OCI-LY3 (cell line): ENCODE data around the gene KAZN.

Experiments
- H2AFZ ChIP-seq: fragments of 200-600, 300-600 bp; shearing (Covaris generic); 2 replicates; pipeline ENCODE4 v1.6.0; 2014; ENCODE audit warnings: antibody characterized with exemption, low read depth, low read length
- H3K27ac ChIP-seq: fragments of 200-600, 300-600 bp; sonication (generic); 2 replicates; pipeline ENCODE4 v1.5.1; 2014; ENCODE audit warnings: mild to moderate bottlenecking, low read length, moderate library complexity, mixed read lengths
- H3K27me3 ChIP-seq: fragments of 200-600, 300-600 bp; sonication (generic); 2 replicates; pipeline ENCODE4 v1.6.1; 2014; ENCODE audit warnings: low read depth, low read length, mixed read lengths
- H3K36me3 ChIP-seq: fragments of 200-600, 300-600 bp; sonication (generic); replicated peaks from 2 replicates; pipeline ENCODE3; 2014; ENCODE audit warnings: low read depth, low read length, mixed read lengths
- H3K4me1 ChIP-seq: fragments of 300-600, 200-600 bp; sonication (generic); 2 replicates; pipeline ENCODE4 v1.6.1; 2014; ENCODE audit warnings: low read length, mixed read lengths
- H3K4me2 ChIP-seq: fragments of 200-600, 300-600 bp; sonication (generic); 2 replicates; pipeline ENCODE4 v1.6.1; 2014; ENCODE audit warnings: low read length, mixed read lengths
- H3K4me3 ChIP-seq: fragments of 300-600, 200-600 bp; sonication (generic); 2 replicates; pipeline ENCODE4 v1.5.1; 2014; ENCODE audit warnings: antibody characterized with exemption, mild to moderate bottlenecking, low read length, moderate library complexity
- H3K79me2 ChIP-seq: fragments of 300-600, 200-600 bp; shearing (Covaris generic); 2 replicates; pipeline ENCODE4 v1.6.1; 2014; ENCODE audit warnings: mild to moderate bottlenecking, low read length, mixed read lengths
- H3K9ac ChIP-seq: fragments of 300-600, 200-600 bp; shearing (Covaris generic); 2 replicates; pipeline ENCODE4 v1.6.0; 2014; ENCODE audit warnings: mild to moderate bottlenecking, low read length, moderate library complexity
- H3K9me3 ChIP-seq: fragments of 200-600, 300-600 bp; shearing (Covaris generic); 2 replicates; pipeline ENCODE4 v1.6.1; 2014; ENCODE audit warnings: low read length, mixed read lengths; ENCODE audit not compliant: insufficient read depth
- H4K20me1 ChIP-seq: fragments of 200-600, 300-600 bp; sonication (generic); 2 replicates; pipeline ENCODE4 v1.6.1; 2016; ENCODE audit warnings: low read length, mixed read lengths; ENCODE audit not compliant: insufficient read depth
- CTCF ChIP-seq: fragments of 200-600, 300-600 bp; sonication (generic); IDR thresholded peaks from 2 replicates; pipeline ENCODE4 v1.5.1; 2014; ENCODE audit warnings: antibody characterized with exemption, low read length, low read depth
- EZH2phosphoT487 ChIP-seq: fragments of 200-600 bp; shearing (Covaris generic); IDR thresholded peaks from 2 replicates; pipeline ENCODE4 v1.6.1; 2018; ENCODE audit warnings: antibody characterized with exemption, mixed run types, low read depth

KAZN gene

DNA sequence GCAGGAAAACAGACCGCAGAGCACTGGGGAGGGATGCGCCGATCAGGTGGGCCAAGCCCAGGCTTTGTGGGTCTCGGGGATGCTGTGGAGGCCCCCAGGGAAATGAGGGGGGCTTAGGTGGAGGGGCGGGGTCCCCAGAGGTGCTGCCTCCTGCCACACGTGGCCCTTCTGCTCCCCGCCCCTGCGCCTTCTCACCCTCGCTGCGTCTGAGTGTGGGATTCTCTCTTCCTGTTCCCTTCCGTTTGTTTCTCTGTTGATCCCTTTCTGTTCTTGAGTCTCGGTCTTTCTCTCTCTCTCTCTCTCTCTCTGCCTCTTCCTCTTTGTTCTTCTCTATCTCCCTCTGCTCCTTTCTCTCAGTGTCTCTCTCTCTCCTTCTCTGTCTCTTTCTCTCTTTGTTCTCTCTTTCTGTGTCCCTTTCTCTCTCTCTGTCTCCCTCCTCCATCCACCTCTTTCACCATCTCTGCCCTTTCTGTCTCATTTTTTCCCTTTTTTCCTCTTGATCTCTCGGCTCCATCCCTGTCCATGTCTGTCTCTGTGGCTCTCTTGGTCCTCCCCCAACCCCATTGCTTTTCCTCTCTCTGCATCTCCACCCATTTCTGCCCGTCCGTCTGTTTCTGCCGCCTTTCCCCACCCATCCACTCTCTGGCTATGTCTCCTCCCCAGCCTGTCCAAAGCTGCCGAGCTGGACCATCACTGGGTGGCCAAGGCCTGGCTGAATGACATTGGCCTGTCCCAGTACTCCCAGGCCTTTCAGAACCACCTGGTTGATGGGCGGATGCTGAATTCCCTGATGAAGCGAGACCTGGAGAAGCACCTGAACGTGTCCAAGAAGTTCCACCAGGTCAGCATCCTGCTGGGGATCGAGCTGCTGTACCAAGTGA lies 502.6 kb downstream of the KAZN start:
- no peaks in the 10 kb centered on the region for H3K79me2 ChIP-seq
- H3K27ac ChIP-seq: no peak overlapping the region
- no peak overlapping the region for H3K4me2 ChIP-seq
- H2AFZ ChIP-seq: no peak overlapping the region
- TF ChIP-seq EZH2phosphoT487 (no peak), CTCF (no peak)
- no peaks in the 10 kb centered on the region for H3K9me3 ChIP-seq
- no peaks in the 10 kb centered on the region for H4K20me1 ChIP-seq
- no peaks in the 10 kb centered on the region for H3K36me3 ChIP-seq
- no peak overlapping the region for H3K4me3 ChIP-seq
- no peak overlapping the region for H3K9ac ChIP-seq
- peaks cover under 1% of the 10 kb centered on the region; the same call in 1 of the 2 replicates for H3K4me1 ChIP-seq
- H3K27me3 ChIP-seq: no peaks in the 10 kb centered on the region; the same call in 1 of the 2 replicates

DNA sequence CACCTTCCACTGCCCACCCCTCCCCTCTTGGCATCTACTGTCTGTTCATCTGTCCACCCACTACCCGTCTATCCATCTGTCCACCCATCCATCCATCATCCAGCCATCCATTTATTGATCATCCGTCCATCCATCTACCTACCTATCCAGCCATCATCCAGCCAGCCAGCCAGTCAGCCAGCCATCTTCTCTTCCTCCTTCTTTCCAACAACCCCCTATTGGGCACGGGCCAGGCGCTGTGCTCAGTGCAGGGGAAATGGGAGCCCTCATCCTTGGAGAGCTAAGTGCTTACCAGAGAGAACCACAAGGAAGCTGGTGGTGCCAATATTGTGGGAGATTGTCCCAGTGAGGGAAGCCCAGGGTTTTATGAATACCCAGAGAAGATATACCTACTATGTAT lies 503.3 kb downstream of the KAZN start:
- no peak overlapping the region for H3K9ac ChIP-seq
- H3K4me1 ChIP-seq: no peaks in the 10 kb centered on the region
- no peaks in the 10 kb centered on the region for H3K79me2 ChIP-seq
- H3K4me3 ChIP-seq: no peak overlapping the region
- H3K27ac ChIP-seq: no peak overlapping the region
- no peaks in the 10 kb centered on the region for H4K20me1 ChIP-seq
- no peaks in the 10 kb centered on the region; the same call in 1 of the 2 replicates for H3K27me3 ChIP-seq
- TF ChIP-seq CTCF: no peak
- TF ChIP-seq EZH2phosphoT487: no peak
- H3K9me3 ChIP-seq: no peaks in the 10 kb centered on the region
- H3K4me2 ChIP-seq: no peak overlapping the region
- H3K36me3 ChIP-seq: no peaks in the 10 kb centered on the region
- no peak overlapping the region for H2AFZ ChIP-seq

- no peak overlapping the region for H3K4me3 ChIP-seq
- no peaks in the 10 kb centered on the region for H4K20me1 ChIP-seq
- no peaks in the 10 kb centered on the region for H3K36me3 ChIP-seq
- no peaks in the 10 kb centered on the region for H3K9me3 ChIP-seq
- TF ChIP-seq CTCF: no peak
- no peak for TF ChIP-seq EZH2phosphoT487
- no peaks in the 10 kb centered on the region for H3K79me2 ChIP-seq
- no peaks in the 10 kb centered on the region for H3K4me1 ChIP-seq
- H3K27me3 ChIP-seq: no peaks in the 10 kb centered on the region; the same call in 1 of the 2 replicates
- no peak overlapping the region for H2AFZ ChIP-seq
- no peak overlapping the region for H3K9ac ChIP-seq
- H3K27ac ChIP-seq: no peak overlapping the region
- no peak overlapping the region for H3K4me2 ChIP-seq
These were observed 504.2 kb downstream of the KAZN start for GRCh38 chr1:15102646-15103045.

DNA sequence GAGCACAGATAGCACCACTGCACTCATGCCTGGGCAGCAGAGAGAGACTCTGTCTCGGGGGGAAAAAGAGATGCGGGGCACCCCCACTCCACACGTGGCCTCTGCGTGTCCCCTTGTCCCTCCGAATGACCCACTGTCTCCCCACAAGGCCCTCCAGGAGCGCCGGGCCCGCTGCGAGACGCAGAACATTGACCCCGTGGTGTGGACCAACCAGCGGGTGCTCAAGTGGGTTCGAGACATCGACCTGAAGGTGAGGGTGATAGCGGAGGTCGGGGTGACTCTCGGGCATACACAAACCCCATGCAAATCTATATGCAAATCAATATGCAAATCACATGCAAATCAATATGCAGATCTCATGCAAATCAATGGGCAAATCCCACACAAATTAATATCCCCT lies 504.7 kb downstream of the KAZN start:
- H3K79me2 ChIP-seq: no peaks in the 10 kb centered on the region
- H3K9me3 ChIP-seq: no peaks in the 10 kb centered on the region
- no peaks in the 10 kb centered on the region for H3K4me1 ChIP-seq
- H4K20me1 ChIP-seq: no peaks in the 10 kb centered on the region
- no peaks in the 10 kb centered on the region; the same call in 1 of the 2 replicates for H3K27me3 ChIP-seq
- H3K36me3 ChIP-seq: no peaks in the 10 kb centered on the region
- no peak overlapping the region for H3K27ac ChIP-seq
- no peak overlapping the region for H2AFZ ChIP-seq
- H3K9ac ChIP-seq: no peak overlapping the region
- TF ChIP-seq CTCF (no peak), EZH2phosphoT487 (no peak)
- H3K4me3 ChIP-seq: no peak overlapping the region
- H3K4me2 ChIP-seq: no peak overlapping the region
